WTC11 (cell line): ENCODE measurements around the gene MRPS10. TPM values are rescaled to one million over a fixed set of nuclear protein-coding genes. Genes with fewer than 3 reads are reported as not detected.

Experiments
- ATAC-seq: fragments of 200-7000 bp; cut with Tn5 transposase; 2 replicates; pipeline ENCODE4 v1.10.0; 2021; ENCODE audit warnings: mild to moderate bottlenecking, moderate library complexity
- CTCF ChIA-PET: fragments of 300-600 bp; sonication (Branson Sonifier 250); formaldehyde crosslinking; loops from one replicate; lab custom pipeline; 2021; ENCODE audit warnings: antibody characterized with exemption; lab: Charles Lee
- POLR2A ChIA-PET: fragments of 350-600 bp; sonication (Branson Sonifier 250); formaldehyde crosslinking; loops from one replicate; lab custom pipeline; 2021; ENCODE audit warnings: antibody characterized with exemption; lab: Charles Lee
- DNase-seq: peaks from one replicate; pipeline ENCODE4 v3.0.0; 2021; ENCODE audit warnings: low spot score
- H3K27ac Mint-ChIP-seq: 2 replicates; pipeline ENCODE4 v1.8.0; 2021; ENCODE audit warnings: mixed read lengths
- H3K27me3 Mint-ChIP-seq: 2 replicates; pipeline ENCODE4 v1.8.0; 2021; ENCODE audit warnings: low read depth, mild to moderate bottlenecking, moderate library complexity, mixed read lengths
- H3K36me3 Mint-ChIP-seq: 2 replicates; pipeline ENCODE4 v1.8.0; 2021; ENCODE audit warnings: mixed read lengths
- H3K4me1 Mint-ChIP-seq: 2 replicates; pipeline ENCODE4 v1.8.0; 2022; ENCODE audit warnings: mixed read lengths
- H3K4me3 Mint-ChIP-seq: 2 replicates; pipeline ENCODE4 v1.8.0; 2021; ENCODE audit warnings: mild to moderate bottlenecking, moderate library complexity, mixed read lengths
- H3K9me3 Mint-ChIP-seq: 2 replicates; pipeline ENCODE4 v1.8.0; 2021; ENCODE audit warnings: mixed read lengths
- CREM ChIP-seq: sonication (generic); formaldehyde crosslinking; IDR thresholded peaks from 2 replicates; pipeline ENCODE4 v1.8.1; 2022; ENCODE audit warnings: mild to moderate bottlenecking, missing genetic modification reagents, moderate library complexity
- E2F1 ChIP-seq: sonication (generic); formaldehyde crosslinking; IDR thresholded peaks from 2 replicates; pipeline ENCODE4 v1.8.0; 2022; ENCODE audit warnings: mild to moderate bottlenecking, missing genetic modification reagents
- FOXJ3 ChIP-seq: sonication (generic); formaldehyde crosslinking; IDR thresholded peaks from 2 replicates; pipeline ENCODE4 v1.9.0; 2021; ENCODE audit warnings: missing genetic modification reagents, mild to moderate bottlenecking, borderline replicate concordance
- GABPB1 ChIP-seq: sonication (generic); formaldehyde crosslinking; IDR thresholded peaks from 2 replicates; pipeline ENCODE4 v1.8.1; 2023; ENCODE audit warnings: mild to moderate bottlenecking, missing genetic modification reagents
- IRF2 ChIP-seq: sonication (generic); formaldehyde crosslinking; IDR thresholded peaks from 2 replicates; pipeline ENCODE4 v1.8.0; 2022; ENCODE audit warnings: low read depth, missing genetic modification reagents, borderline replicate concordance
- MXD4 ChIP-seq: fragments of 250-450 bp; sonication (Bioruptor Pico); IDR thresholded peaks from 2 replicates; pipeline ENCODE4 v1.8.0; 2021; ENCODE audit warnings: mild to moderate bottlenecking, moderate library complexity, borderline replicate concordance
- NR1H2 ChIP-seq: sonication (generic); formaldehyde crosslinking; IDR thresholded peaks from 2 replicates; pipeline ENCODE4 v1.9.0; 2021; ENCODE audit warnings: mild to moderate bottlenecking, moderate library complexity, missing genetic modification reagents
- NR3C1 ChIP-seq: sonication (generic); formaldehyde crosslinking; conservative IDR thresholded peaks from 2 replicates; pipeline ENCODE4 v1.8.1; 2023; ENCODE audit warnings: low read depth, mild to moderate bottlenecking, missing genetic modification reagents
- OVOL2 ChIP-seq: fragments of 250-450 bp; sonication (Bioruptor Pico); IDR thresholded peaks from 2 replicates; pipeline ENCODE4 v1.9.0; 2021; ENCODE audit warnings: mild to moderate bottlenecking, borderline replicate concordance
- PREB ChIP-seq: sonication (generic); formaldehyde crosslinking; IDR thresholded peaks from 2 replicates; pipeline ENCODE4 v1.8.1; 2022; ENCODE audit warnings: mild to moderate bottlenecking, missing genetic modification reagents, moderate library complexity, borderline replicate concordance
- RORB ChIP-seq: fragments of 250-450 bp; sonication (Bioruptor Pico); IDR thresholded peaks from 2 replicates; pipeline ENCODE4 v1.9.0; 2021; ENCODE audit warnings: mild to moderate bottlenecking
- SMAD3 ChIP-seq: sonication (generic); formaldehyde crosslinking; IDR thresholded peaks from 2 replicates; pipeline ENCODE4 v1.8.0; 2022; ENCODE audit warnings: missing genetic modification reagents, mild to moderate bottlenecking, borderline replicate concordance
- USF1 ChIP-seq: sonication (generic); formaldehyde crosslinking; IDR thresholded peaks from 2 replicates; pipeline ENCODE4 v1.8.0; 2022; ENCODE audit warnings: mild to moderate bottlenecking, missing genetic modification reagents
- ZNF425 ChIP-seq: fragments of 250-450 bp; sonication (Bioruptor Pico); conservative IDR thresholded peaks from 2 replicates; pipeline ENCODE4 v1.9.0; 2021; ENCODE audit warnings: mild to moderate bottlenecking
- total RNA-seq: library from RNA; stranded (reverse); gene quantifications from 3 replicates; pipeline ENCODE4 v1.2.3, GENCODE V29; 2021
- TF ChIP-seq, protein P1 (sequence below): sonication (generic); formaldehyde crosslinking; IDR thresholded peaks from 2 replicates; pipeline ENCODE4 v1.8.1; 2023; ENCODE audit warnings: mild to moderate bottlenecking, missing genetic modification reagents
- TF ChIP-seq, protein P2 (sequence below): sonication (generic); formaldehyde crosslinking; IDR thresholded peaks from 2 replicates; pipeline ENCODE4 v1.8.1; 2023; ENCODE audit warnings: mild to moderate bottlenecking, missing genetic modification reagents, moderate library complexity
- TF ChIP-seq, protein P3 (sequence below): sonication (generic); formaldehyde crosslinking; IDR thresholded peaks from 2 replicates; pipeline ENCODE4 v1.8.1; 2023; ENCODE audit warnings: mild to moderate bottlenecking, missing genetic modification reagents, moderate library complexity
- TF ChIP-seq, protein P4 (sequence below): sonication (generic); formaldehyde crosslinking; conservative IDR thresholded peaks from 2 replicates; pipeline ENCODE4 v1.8.1; 2023; ENCODE audit warnings: mild to moderate bottlenecking, low read depth, missing genetic modification reagents, moderate library complexity

MRPS10 gene
- total RNA-seq, 1 experiment from 2014 or later: 31.3 TPM

DNA sequence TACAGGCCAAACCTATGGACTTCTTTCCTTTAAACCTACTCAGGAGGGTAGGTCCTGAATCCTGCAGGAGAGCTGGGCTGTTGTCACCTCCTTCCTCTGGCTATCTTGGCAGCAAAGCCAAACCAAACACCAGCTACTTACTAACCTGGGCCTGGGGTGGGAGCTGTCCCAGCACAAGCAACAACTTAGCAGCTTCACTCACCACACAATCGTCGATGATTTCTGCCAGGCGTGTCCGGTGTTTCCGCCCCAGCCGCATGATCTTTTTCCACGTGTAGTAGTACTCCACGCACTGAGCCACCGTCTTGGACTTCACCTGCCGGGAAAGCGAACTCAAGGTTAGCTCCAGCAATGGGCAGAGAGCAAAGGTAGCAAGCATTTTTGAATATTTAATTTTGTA lies 25.4 kb upstream of the MRPS10 start (continued):
- TF ChIP-seq, protein P1, sequence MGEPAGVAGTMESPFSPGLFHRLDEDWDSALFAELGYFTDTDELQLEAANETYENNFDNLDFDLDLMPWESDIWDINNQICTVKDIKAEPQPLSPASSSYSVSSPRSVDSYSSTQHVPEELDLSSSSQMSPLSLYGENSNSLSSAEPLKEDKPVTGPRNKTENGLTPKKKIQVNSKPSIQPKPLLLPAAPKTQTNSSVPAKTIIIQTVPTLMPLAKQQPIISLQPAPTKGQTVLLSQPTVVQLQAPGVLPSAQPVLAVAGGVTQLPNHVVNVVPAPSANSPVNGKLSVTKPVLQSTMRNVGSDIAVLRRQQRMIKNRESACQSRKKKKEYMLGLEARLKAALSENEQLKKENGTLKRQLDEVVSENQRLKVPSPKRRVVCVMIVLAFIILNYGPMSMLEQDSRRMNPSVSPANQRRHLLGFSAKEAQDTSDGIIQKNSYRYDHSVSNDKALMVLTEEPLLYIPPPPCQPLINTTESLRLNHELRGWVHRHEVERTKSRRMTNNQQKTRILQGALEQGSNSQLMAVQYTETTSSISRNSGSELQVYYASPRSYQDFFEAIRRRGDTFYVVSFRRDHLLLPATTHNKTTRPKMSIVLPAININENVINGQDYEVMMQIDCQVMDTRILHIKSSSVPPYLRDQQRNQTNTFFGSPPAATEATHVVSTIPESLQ (CRISPR knock-in tag): no peak
- TF ChIP-seq NR1H2: no peak

DNA sequence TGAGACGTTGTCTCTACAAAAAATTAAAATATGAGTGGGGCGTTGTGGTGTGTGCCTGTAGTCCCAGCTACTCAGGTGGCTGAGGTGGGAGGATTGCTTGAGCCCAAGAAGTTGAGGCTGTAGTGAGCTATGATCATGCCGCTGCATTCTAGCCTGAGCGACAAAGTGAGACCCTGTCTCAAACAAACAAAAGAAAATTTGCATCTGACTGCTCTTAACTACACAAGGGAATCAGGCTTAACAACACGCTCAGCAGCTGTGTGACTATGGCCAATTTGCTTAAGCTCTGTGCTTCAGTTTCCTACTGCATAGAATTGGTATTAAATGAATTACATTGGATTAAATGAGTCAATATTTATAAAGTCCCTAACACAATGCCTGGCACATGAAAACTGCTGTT lies 24.3 kb upstream of the MRPS10 start:
- CTCF ChIA-PET: interaction anchor here (0.9 to 2.3 kb wide), 8 partner anchors 12 to 455 kb away, joined by 3 to 17 read pairs (median 4); partner anchors contain the start of gene TOMM6
- Mint-ChIP-seq H3K27ac (peak overlapping the region; percentile 77), H3K27me3 (no peaks in the 10 kb centered on the region), H3K4me3 (no peak overlapping the region), H3K9me3 (no peaks in the 10 kb centered on the region), H3K36me3 (peaks cover 45% of the 10 kb centered on the region), H3K4me1 (peaks cover 33% of the 10 kb centered on the region)
- TF ChIP-seq E2F1: no peak
- TF ChIP-seq PREB (CRISPR knock-in tag): no peak
- TF ChIP-seq, protein P2, sequence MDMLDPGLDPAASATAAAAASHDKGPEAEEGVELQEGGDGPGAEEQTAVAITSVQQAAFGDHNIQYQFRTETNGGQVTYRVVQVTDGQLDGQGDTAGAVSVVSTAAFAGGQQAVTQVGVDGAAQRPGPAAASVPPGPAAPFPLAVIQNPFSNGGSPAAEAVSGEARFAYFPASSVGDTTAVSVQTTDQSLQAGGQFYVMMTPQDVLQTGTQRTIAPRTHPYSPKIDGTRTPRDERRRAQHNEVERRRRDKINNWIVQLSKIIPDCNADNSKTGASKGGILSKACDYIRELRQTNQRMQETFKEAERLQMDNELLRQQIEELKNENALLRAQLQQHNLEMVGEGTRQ (CRISPR knock-in tag): no peak
- TF ChIP-seq, protein P3, sequence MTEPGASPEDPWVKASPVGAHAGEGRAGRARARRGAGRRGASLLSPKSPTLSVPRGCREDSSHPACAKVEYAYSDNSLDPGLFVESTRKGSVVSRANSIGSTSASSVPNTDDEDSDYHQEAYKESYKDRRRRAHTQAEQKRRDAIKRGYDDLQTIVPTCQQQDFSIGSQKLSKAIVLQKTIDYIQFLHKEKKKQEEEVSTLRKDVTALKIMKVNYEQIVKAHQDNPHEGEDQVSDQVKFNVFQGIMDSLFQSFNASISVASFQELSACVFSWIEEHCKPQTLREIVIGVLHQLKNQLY (CRISPR knock-in tag): no peak
- TF ChIP-seq USF1: no peak
- no peak for TF ChIP-seq OVOL2 (CRISPR knock-in tag)
- TF ChIP-seq SMAD3 (CRISPR knock-in tag): no peak
- no peak for TF ChIP-seq IRF2 (CRISPR knock-in tag)
- no peak for TF ChIP-seq FOXJ3 (CRISPR knock-in tag)
- TF ChIP-seq CREM (CRISPR knock-in tag): no peak
- TF ChIP-seq, protein P4, sequence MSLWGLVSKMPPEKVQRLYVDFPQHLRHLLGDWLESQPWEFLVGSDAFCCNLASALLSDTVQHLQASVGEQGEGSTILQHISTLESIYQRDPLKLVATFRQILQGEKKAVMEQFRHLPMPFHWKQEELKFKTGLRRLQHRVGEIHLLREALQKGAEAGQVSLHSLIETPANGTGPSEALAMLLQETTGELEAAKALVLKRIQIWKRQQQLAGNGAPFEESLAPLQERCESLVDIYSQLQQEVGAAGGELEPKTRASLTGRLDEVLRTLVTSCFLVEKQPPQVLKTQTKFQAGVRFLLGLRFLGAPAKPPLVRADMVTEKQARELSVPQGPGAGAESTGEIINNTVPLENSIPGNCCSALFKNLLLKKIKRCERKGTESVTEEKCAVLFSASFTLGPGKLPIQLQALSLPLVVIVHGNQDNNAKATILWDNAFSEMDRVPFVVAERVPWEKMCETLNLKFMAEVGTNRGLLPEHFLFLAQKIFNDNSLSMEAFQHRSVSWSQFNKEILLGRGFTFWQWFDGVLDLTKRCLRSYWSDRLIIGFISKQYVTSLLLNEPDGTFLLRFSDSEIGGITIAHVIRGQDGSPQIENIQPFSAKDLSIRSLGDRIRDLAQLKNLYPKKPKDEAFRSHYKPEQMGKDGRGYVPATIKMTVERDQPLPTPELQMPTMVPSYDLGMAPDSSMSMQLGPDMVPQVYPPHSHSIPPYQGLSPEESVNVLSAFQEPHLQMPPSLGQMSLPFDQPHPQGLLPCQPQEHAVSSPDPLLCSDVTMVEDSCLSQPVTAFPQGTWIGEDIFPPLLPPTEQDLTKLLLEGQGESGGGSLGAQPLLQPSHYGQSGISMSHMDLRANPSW (CRISPR knock-in tag): no peak
- TF ChIP-seq GABPB1 (CRISPR knock-in tag): no peak
- no peak for TF ChIP-seq ZNF425 (CRISPR knock-in tag)
- no peak for TF ChIP-seq MXD4 (CRISPR knock-in tag)
- TF ChIP-seq NR3C1: no peak
- TF ChIP-seq RORB (CRISPR knock-in tag): no peak
- ATAC-seq (peak; percentile 96), DNase-seq (no peak)
- POLR2A ChIA-PET: no interaction called here
